CD14-positive monocyte (primary cell): ENCODE results near the gene SHROOM2. TPM values are rescaled to one million over a fixed set of nuclear protein-coding genes. Genes with fewer than 3 reads are reported as not detected.

Source experiments
- DNase-seq, 3 donors: peaks; one replicate each; pipeline ENCODE4 v3.0.0-alpha.2; 2011 to 2022
- H2AFZ ChIP-seq: 2 replicates; pipeline ENCODE4 v1.6.0; 2012; ENCODE audit warnings: mild to moderate bottlenecking, low read depth, low read length, inconsistent platforms; ENCODE audit not compliant: insufficient read depth, poor library complexity, severe bottlenecking
- H3K27ac ChIP-seq, 2 donors: 1 replicate in 1 of 2; 2 replicates in 1 of 2; pipeline ENCODE4 v1.5.1; 2012 to 2013; ENCODE audit warnings: low read length in 2 of 2, control low read depth in 1 of 2, inconsistent platforms in 1 of 2, low read depth in 1 of 2, mild to moderate bottlenecking in 1 of 2
- H3K27me3 ChIP-seq, 2 donors: one replicate each; pipeline versions ENCODE4 v1.6.0 to v1.6.1; 2011 to 2013; ENCODE audit warnings: low read length in 2 of 2; ENCODE audit not compliant: control insufficient read depth in 2 of 2, insufficient read depth in 2 of 2
- H3K36me3 ChIP-seq, 2 donors: replicated peaks in 1 of 2; 1 replicate in 1 of 2; 2 replicates in 1 of 2; pipeline versions ENCODE4 v1.5.1 to v1.6.1; 2012 to 2013; ENCODE audit warnings: low read length in 2 of 2, control low read depth in 1 of 2, inconsistent platforms in 1 of 2, mild to moderate bottlenecking in 1 of 2; ENCODE audit not compliant: insufficient read depth in 2 of 2, control insufficient read depth in 1 of 2
- H3K4me1 ChIP-seq, 2 donors: 1 replicate in 1 of 2; 2 replicates in 1 of 2; pipeline versions ENCODE4 v1.5.1 to v1.6.1; 2012 to 2013; ENCODE audit warnings: low read length in 2 of 2, control low read depth in 1 of 2, inconsistent platforms in 1 of 2, mild to moderate bottlenecking in 1 of 2, moderate library complexity in 1 of 2; ENCODE audit not compliant: insufficient read depth in 2 of 2, control insufficient read depth in 1 of 2
- H3K4me2 ChIP-seq: replicated peaks from 2 replicates; pipeline ENCODE3; 2012; ENCODE audit warnings: low read length, moderate library complexity, mild to moderate bottlenecking; ENCODE audit not compliant: poor library complexity, severe bottlenecking; ENCODE audit errors: extremely low read depth
- H3K4me3 ChIP-seq, 3 experiments: fragments of 200-600 bp in 1 of 3; sonication (generic) in 1 of 3; replicated peaks in 1 of 3; 1 replicate in 2 of 3; 2 replicates in 1 of 3; pipeline ENCODE4 v1.5.1; 2011 to 2013; ENCODE audit warnings: low read length in 3 of 3, mild to moderate bottlenecking in 3 of 3, control low read depth in 2 of 3, low read depth in 2 of 3, inconsistent platforms in 1 of 3, moderate library complexity in 1 of 3
- H3K79me2 ChIP-seq: 2 replicates; pipeline ENCODE4 v1.6.0; 2012; ENCODE audit warnings: mild to moderate bottlenecking, control low read depth, inconsistent platforms, low read length, moderate library complexity; ENCODE audit not compliant: insufficient read depth
- H3K9ac ChIP-seq: 2 replicates; pipeline ENCODE4 v1.6.0; 2017; ENCODE audit warnings: low read length, mild to moderate bottlenecking; ENCODE audit not compliant: insufficient read depth, poor library complexity, severe bottlenecking
- H3K9me3 ChIP-seq, 2 donors: replicated peaks in 1 of 2; 1 replicate in 1 of 2; 2 replicates in 1 of 2; pipeline versions ENCODE4 v1.5.1 to v1.6.1; 2012 to 2013; ENCODE audit warnings: low read length in 2 of 2, control low read depth in 1 of 2; ENCODE audit not compliant: control insufficient read depth in 1 of 2, insufficient read depth in 1 of 2
- H4K20me1 ChIP-seq: 2 replicates; pipeline ENCODE4 v1.6.0; 2012; ENCODE audit warnings: mild to moderate bottlenecking, low read length, control low read depth, moderate library complexity; ENCODE audit not compliant: insufficient read depth
- H3K27ac Mint-ChIP-seq, 7 donors: one replicate each; pipeline ENCODE4 v1.8.0; 2020; ENCODE audit warnings: mild to moderate bottlenecking in 7 of 7, mixed read lengths in 7 of 7, moderate library complexity in 6 of 7, inconsistent platforms in 2 of 7
- H3K27me3 Mint-ChIP-seq, 3 donors: one replicate each; pipeline ENCODE4 v1.8.0; 2021 to 2022; ENCODE audit warnings: low read depth in 3 of 3, mild to moderate bottlenecking in 3 of 3, mixed read lengths in 3 of 3, moderate library complexity in 3 of 3, inconsistent platforms in 1 of 3
- H3K36me3 Mint-ChIP-seq, 2 donors: one replicate each; pipeline ENCODE4 v1.8.0; 2020; ENCODE audit warnings: mixed read lengths in 2 of 2, inconsistent platforms in 1 of 2, mild to moderate bottlenecking in 1 of 2
- H3K4me1 Mint-ChIP-seq: one replicate; pipeline ENCODE4 v1.8.0; 2020; ENCODE audit warnings: mild to moderate bottlenecking, mixed read lengths
- H3K4me3 Mint-ChIP-seq, 2 donors: one replicate each; pipeline ENCODE4 v1.8.0; 2020; ENCODE audit warnings: mild to moderate bottlenecking in 2 of 2, mixed read lengths in 2 of 2, moderate library complexity in 1 of 2
- H3K9me3 Mint-ChIP-seq, 7 donors: one replicate each; pipeline ENCODE4 v1.8.0; 2020 to 2022; ENCODE audit warnings: mixed read lengths in 7 of 7, mild to moderate bottlenecking in 6 of 7, moderate library complexity in 6 of 7, inconsistent platforms in 2 of 7
- CTCF ChIP-seq: fragments of 200-600 bp; IDR thresholded peaks from one replicate; pipeline ENCODE4 v1.8.0; 2022; ENCODE audit warnings: antibody characterized with exemption, mild to moderate bottlenecking
- WGBS: methylation state at CpG from one replicate; pipeline ENCODE4 v1.1.5; 2013; ENCODE audit warnings: missing lambda C conversion rate; ENCODE audit not compliant: insufficient coverage; 5-methylcytosine and 5-hydroxymethylcytosine counted together
- intact Hi-C, 2 donors: fragments of 100-400 bp; cut with micrococcal nuclease; formaldehyde crosslinking; loops; one replicate each; pipeline versions ENCODE4 v1.15.0 to v1.15.1; 2023
- polyA plus RNA-seq, 3 donors: library from polyadenylated mRNA; depleted of rRNA in 1 of 3; unstranded in 2 of 3; stranded (reverse) in 1 of 3; fragments of 300-500 nt in 2 of 3; fragments of >200 nt in 1 of 3; fragmentation: Illumina TruSeq in 2 of 3; gene quantifications; 1 replicate in 2 of 3; 2 replicates in 1 of 3; pipeline ENCODE4 v1.2.3, GENCODE V29; 2012 to 2021

The SHROOM2 gene
- polyA plus RNA-seq, 3 donors = not detected

- Mint-ChIP-seq H3K27me3 (peaks cover 14 to 37% (median 22%) of the 10 kb centered on the region in 3 donors), H3K36me3 (no peaks in the 10 kb centered on the region), H3K9me3 (peaks cover 0 to 6% (median 0%) of the 10 kb centered on the region in 7 donors), H3K4me3 (no peak overlapping the region), H3K27ac (no peak overlapping the region), H3K4me1 (peaks cover 5% of the 10 kb centered on the region)
- Histone ChIP-seq H3K9me3 (no peaks in the 10 kb centered on the region), H3K27me3 (peaks cover 2 to 6% of the 10 kb centered on the region in 2 donors), H3K9ac (no peak overlapping the region), H2AFZ (no peak overlapping the region), H4K20me1 (no peaks in the 10 kb centered on the region), H3K79me2 (no peaks in the 10 kb centered on the region), H3K36me3 (no peaks in the 10 kb centered on the region), H3K4me3 (no peak overlapping the region), H3K4me1 (no peaks in the 10 kb centered on the region), H3K27ac (no peak overlapping the region), H3K4me2 (no peak overlapping the region)
- intact Hi-C loops = no loop called here
- no peak for DNase-seq
- no peak for TF ChIP-seq CTCF
- 73% methylated on average over 3 of the region's 14 CpGs for WGBS
Observed at GRCh38 chrX:9859711-9860555, 73.7 kb downstream of the SHROOM2 start.

- H3K9me3 Mint-ChIP-seq = peaks cover 0 to 6% (median 0%) of the 10 kb centered on the region in 7 donors
- no CpG with 5 or more reads among the region's 1 CpG for WGBS
- no peaks in the 10 kb centered on the region for H3K79me2 ChIP-seq
Observed at GRCh38 chrX:9860826-9861225, 74.6 kb downstream of the SHROOM2 start.

More at GRCh38 chrX:9860826-9861225, 74.6 kb downstream of the SHROOM2 start:
- peaks cover 5% of the 10 kb centered on the region for H3K4me1 Mint-ChIP-seq
- H3K27me3 Mint-ChIP-seq = peaks cover 10 to 40% (median 29%) of the 10 kb centered on the region in 3 donors
- H3K36me3 Mint-ChIP-seq = no peaks in the 10 kb centered on the region
- Histone ChIP-seq H3K36me3 (no peaks in the 10 kb centered on the region), H4K20me1 (no peaks in the 10 kb centered on the region), H3K9ac (no peak overlapping the region), H3K4me2 (no peak overlapping the region), H3K27ac (no peak overlapping the region), H3K27me3 (peaks cover 2 to 4% of the 10 kb centered on the region in 2 donors), H2AFZ (no peak overlapping the region), H3K4me1 (no peaks in the 10 kb centered on the region), H3K9me3 (no peaks in the 10 kb centered on the region), H3K4me3 (no peak overlapping the region)
- H3K27ac Mint-ChIP-seq = no peak overlapping the region
- H3K4me3 Mint-ChIP-seq = no peak overlapping the region
- intact Hi-C loops = no loop called here
- no peak for DNase-seq
- no peak for TF ChIP-seq CTCF
